ENCODE measurements around the gene DTNB. TPM values are rescaled to one million over a fixed set of nuclear protein-coding genes. Genes with fewer than 3 reads are reported as not detected.

DTNB gene
- total and polyA plus RNA-seq, 2 donors (not counting 3 experiments of a cell fraction or from before 2014, with no cell fraction given) = 11.5 to 17.0 TPM

- H4K20me1 ChIP-seq (replicated peaks; ENCODE audit: control insufficient read depth, extremely low read depth, insufficient read depth, low read length) = no peaks in the 10 kb centered on the region
- ChIA-PET CTCF (interaction anchor here (3.3 to 3.9 kb wide), 3 partner anchors 9 to 102 kb away, joined by 12 to 28 read pairs (median 24); no protein-coding TSS in a partner anchor), POLR2A (interaction anchor here (0.6 kb wide), 1 partner anchor 337 kb away, joined by 8 read pairs; no protein-coding TSS in a partner anchor)
- H3K27me3 ChIP-seq (ENCODE audit: control insufficient read depth in 2 of 2, insufficient read depth in 2 of 2, low read length in 2 of 2) = no peaks in the 10 kb centered on the region
- H3K79me2 ChIP-seq (ENCODE audit: control insufficient read depth, insufficient read depth, low read length) = no peaks in the 10 kb centered on the region
- DNase-seq (ENCODE audit: low read depth, low spot score) = no peak
- no peak overlapping the region for H3K9ac ChIP-seq (replicated peaks; ENCODE audit: extremely low read depth, insufficient read depth, low read length)
- no peaks in the 10 kb centered on the region for H3K9me1 ChIP-seq (replicated peaks; ENCODE audit: control insufficient read depth, extremely low read depth, insufficient read depth, low read length)
- no peak overlapping the region for H3K4me2 ChIP-seq (ENCODE audit: insufficient read depth, low read length)
- no peak for TF ChIP-seq MYC (IDR thresholded peaks at IDR 0.05; ENCODE audit: low read depth, low read length)
- no peak for TF ChIP-seq GATA2 (IDR thresholded peaks at IDR 0.05; ENCODE audit: insufficient read depth, insufficient read length, low read depth, low read length)
- no peak for TF ChIP-seq JUN (IDR thresholded peaks at IDR 0.05; ENCODE audit: borderline replicate concordance, insufficient read depth, insufficient read length, low read depth)
- TF ChIP-seq CTCF (IDR thresholded peaks at IDR 0.05; ENCODE audit: extremely low read depth in 1 of 2, insufficient read depth in 1 of 2, low read depth in 1 of 2, low read length in 2 of 2) = no peak
- no peak for TF ChIP-seq FOS (IDR thresholded peaks at IDR 0.05; ENCODE audit: borderline replicate concordance, insufficient read depth, low read length)
- no peak for TF ChIP-seq POLR2AphosphoS5 (IDR thresholded peaks at IDR 0.05; ENCODE audit: insufficient read depth, low read depth, low read length)
- TF ChIP-seq POLR2A (IDR thresholded peaks at IDR 0.05; ENCODE audit: low read depth, low read length) = no peak
- no peak for TF ChIP-seq EZH2 (IDR thresholded peaks at IDR 0.05; ENCODE audit: borderline replicate concordance, low read depth, low read length, severe bottlenecking)
- no TSS peak for BruUV-seq (replicated peaks)
- no peak overlapping the region for H3K27ac ChIP-seq (ENCODE audit: insufficient read depth, low read depth, low read length)
- no peaks in the 10 kb centered on the region for H3K9me3 ChIP-seq (replicated peaks; ENCODE audit: control insufficient read depth, insufficient read depth, low read length)
- no peak for FAIRE-seq
- dilution Hi-C loops (cut with MboI; ENCODE audit: extremely low pct_ligation_motif_present, low sequenced_read_pairs) = no loop called here
- no peak overlapping the region for H2AFZ ChIP-seq (ENCODE audit: low read depth, low read length)
- intact Hi-C loops (cut with micrococcal nuclease) = no loop called here
- H3K36me3 ChIP-seq (ENCODE audit: control insufficient read depth in 2 of 2, extremely low read depth in 1 of 2, insufficient read depth in 2 of 2, low read length in 2 of 2) = no peaks in the 10 kb centered on the region
- peaks cover 2% of the 10 kb centered on the region for H3K4me1 ChIP-seq (ENCODE audit: control insufficient read depth, extremely low read depth, insufficient read depth, low read length)
- H3K4me3 ChIP-seq (replicated peaks in 1 of 3; ENCODE audit: insufficient read depth in 1 of 3, low read depth in 1 of 3, low read length in 3 of 3) = no peak overlapping the region
Observed at GRCh38 chr2:25598332-25598731, 75.0 kb downstream of the DTNB start.
